ENCODE data around the gene HSFY1.
"Not testable (repeated sequence)": the region's sequence is repeated elsewhere in the genome, so short reads cannot be mapped to it uniquely, and the experiment has no call there.

Gene HSFY1

GRCh38 chrY:18546420-18546819 is at the start of gene HSFY1:
TSS of gene HSFY1 (plus strand) at chrY:18546720. CDS start at chrY:18546788, 68 bp downstream.
- not testable (repeated sequence) for DNase-seq

- not testable (repeated sequence) for DNase-seq
These were observed 42.3 kb upstream of the HSFY1 start for GRCh38 chrY:18504266-18504665.

- not testable (repeated sequence) for DNase-seq
These were observed 15.4 kb upstream of the HSFY1 start for GRCh38 chrY:18530995-18531655.

- not testable (repeated sequence) for DNase-seq
These were observed 7.6 kb upstream of the HSFY1 start for GRCh38 chrY:18538952-18539351.

- DNase-seq = not testable (repeated sequence)
These were observed 6.6 kb downstream of the HSFY1 start for GRCh38 chrY:18553132-18553531.

- not testable (repeated sequence) for DNase-seq
These were observed 19.4 kb downstream of the HSFY1 start for GRCh38 chrY:18565915-18566314.
